GM12878 (cell line): ENCODE measurements around the gene ELAPOR1. TPM values are rescaled to one million over a fixed set of nuclear protein-coding genes. Genes with fewer than 3 reads are reported as not detected.
A peak's percentile ranks its signal among the peaks of the same experiment; 100 is the strongest.

Source experiments
- ATAC-seq: fragments of 200-7000 bp; cut with Tn5 transposase; 3 replicates; pipeline ENCODE4 v1.9.1; 2020; ENCODE audit warnings: mild to moderate bottlenecking, moderate library complexity
- BruUV-seq: library from RNA; stranded (reverse); fragments of 400-500 nt; replicated peaks from 2 replicates; lab custom pipeline; 2021; lab: Mats Ljungman, UMichigan
- CTCF ChIA-PET: fragments of 300-600 bp; sonication (Branson Sonifier 250); formaldehyde crosslinking; extraction: SDS; loops from one replicate; lab custom pipeline; 2021; ENCODE audit warnings: inconsistent platforms; lab: Yijun Ruan, JAX
- POLR2A ChIA-PET: fragments of 350-600 bp; formaldehyde crosslinking; extraction: SDS; loops from one replicate; lab custom pipeline; 2021; ENCODE audit warnings: inconsistent platforms; lab: Charles Lee
- RAD21 ChIA-PET: fragments of 300-600 bp; sonication (Branson Sonifier 250); formaldehyde crosslinking; loops from one replicate; lab custom pipeline; 2023; ENCODE audit warnings: antibody characterized with exemption; ENCODE audit not compliant: unreplicated experiment; lab: Charles Lee
- SMC1A ChIA-PET: fragments of 300-600 bp; sonication (Branson Sonifier 250); formaldehyde crosslinking; loops from one replicate; lab custom pipeline; 2023; ENCODE audit not compliant: unreplicated experiment, uncharacterized antibody; lab: Charles Lee
- DNase-seq: peaks from one replicate; pipeline ENCODE4 v3.0.0-alpha.2; 2011; ENCODE audit warnings: low read depth, low spot score
- FAIRE-seq: peaks from 3 replicates; lab custom pipeline; 2011; peaks lifted over from hg19 to GRCh38; lab: Jason Lieb, UNC
- H2AFZ ChIP-seq: 2 replicates; pipeline ENCODE4 v1.6.0; 2011; ENCODE audit warnings: low read depth, low read length, control low read depth; ENCODE audit not compliant: control insufficient read depth
- H3K27ac ChIP-seq: 2 replicates; pipeline ENCODE4 v1.5.1; 2011; ENCODE audit warnings: control low read depth; ENCODE audit not compliant: control insufficient read depth, insufficient read depth
- H3K27me3 ChIP-seq, 2 experiments: replicated peaks in 1 of 2; 2 replicates each; pipeline versions ENCODE4 v1.6.0 to v1.6.1; 2011; ENCODE audit warnings: low read length in 1 of 2; ENCODE audit not compliant: control insufficient read depth in 2 of 2, insufficient read depth in 2 of 2
- H3K36me3 ChIP-seq, 2 experiments: 2 replicates each; pipeline ENCODE4 v1.5.1; 2011; ENCODE audit warnings: low read length in 1 of 2; ENCODE audit not compliant: control insufficient read depth in 2 of 2, insufficient read depth in 2 of 2
- H3K4me1 ChIP-seq: 2 replicates; pipeline ENCODE4 v1.6.1; 2011; ENCODE audit warnings: mild to moderate bottlenecking, low read length, moderate library complexity, mixed read lengths; ENCODE audit not compliant: control insufficient read depth, insufficient read depth
- H3K4me2 ChIP-seq: 2 replicates; pipeline ENCODE4 v1.6.0; 2011; ENCODE audit warnings: control low read depth; ENCODE audit not compliant: control insufficient read depth, insufficient read depth
- H3K4me3 ChIP-seq: fragments of 200-600 bp; sonication (generic); 2 replicates; pipeline ENCODE4 v1.5.1; 2016
- H3K79me2 ChIP-seq: 2 replicates; pipeline ENCODE4 v1.6.0; 2011; ENCODE audit warnings: low read length; ENCODE audit not compliant: control insufficient read depth, insufficient read depth
- H3K9ac ChIP-seq: 2 replicates; pipeline ENCODE4 v1.8.0; 2011; ENCODE audit warnings: low read length, control low read depth, mixed read lengths; ENCODE audit not compliant: control insufficient read depth, insufficient read depth
- H3K9me3 ChIP-seq: replicated peaks from 3 replicates; pipeline ENCODE4 v1.5.1; 2011; ENCODE audit warnings: mild to moderate bottlenecking, low read length; ENCODE audit not compliant: control insufficient read depth, insufficient read depth
- H4K20me1 ChIP-seq: 2 replicates; pipeline ENCODE4 v1.6.0; 2011; ENCODE audit not compliant: control insufficient read depth, insufficient read depth
- E4F1 ChIP-seq: fragments of 450-650 bp; IDR thresholded peaks from 2 replicates; pipeline ENCODE4 v1.6.1; 2018; ENCODE audit warnings: borderline replicate concordance, mild to moderate bottlenecking; ENCODE audit not compliant: partially characterized antibody
- ELK1 ChIP-seq: IDR thresholded peaks from 2 replicates; pipeline ENCODE4 v1.6.1; 2012; ENCODE audit warnings: low read depth, low read length, improper control_type of control experiment
- NR2C1 ChIP-seq: fragments of 450-650 bp; IDR thresholded peaks from 2 replicates; pipeline ENCODE4 v1.6.1; 2017; ENCODE audit warnings: antibody characterized with exemption, mild to moderate bottlenecking, moderate library complexity
- PAX8 ChIP-seq: fragments of 450-650 bp; IDR thresholded peaks from 2 replicates; pipeline ENCODE4 v1.6.1; 2017; ENCODE audit warnings: mild to moderate bottlenecking, moderate library complexity
- RAD21 ChIP-seq: IDR thresholded peaks from 2 replicates; pipeline ENCODE4 v1.6.1; 2011; ENCODE audit warnings: mild to moderate bottlenecking, low read depth, low read length, moderate library complexity; ENCODE audit not compliant: insufficient read depth
- RAD51 ChIP-seq: fragments of 450-650 bp; IDR thresholded peaks from 2 replicates; pipeline ENCODE4 v1.6.1; 2016; ENCODE audit warnings: moderate library complexity, mild to moderate bottlenecking, inconsistent platforms
- RBBP5 ChIP-seq: fragments of 200-600 bp; sonication (generic); conservative IDR thresholded peaks from 2 replicates; pipeline ENCODE4 v1.6.1; 2016
- RELB ChIP-seq: fragments of 450-650 bp; IDR thresholded peaks from 2 replicates; pipeline ENCODE4 v1.6.1; 2017; ENCODE audit warnings: low read depth, mild to moderate bottlenecking, moderate library complexity
- SIX5 ChIP-seq: IDR thresholded peaks from 2 replicates; pipeline ENCODE4 v1.6.1; 2011; ENCODE audit warnings: mild to moderate bottlenecking, low read depth, low read length, moderate library complexity; ENCODE audit not compliant: severe bottlenecking
- SMC3 ChIP-seq: IDR thresholded peaks from 2 replicates; pipeline ENCODE4 v1.6.1; 2011; ENCODE audit warnings: low read length, improper control_type of control experiment, borderline replicate concordance
- ZNF207 ChIP-seq: fragments of 450-650 bp; IDR thresholded peaks from 2 replicates; pipeline ENCODE4 v1.6.1; 2014; ENCODE audit warnings: antibody characterized with exemption, mild to moderate bottlenecking, borderline replicate concordance
- WGBS: methylation state at CpG from one replicate; pipeline ENCODE4 v1.1.6; 2016; ENCODE audit warnings: low lambda C conversion rate; ENCODE audit not compliant: insufficient replicate concordance, insufficient coverage; ENCODE audit errors: missing lambda C conversion rate; 5-methylcytosine and 5-hydroxymethylcytosine counted together
- in situ Hi-C: fragments of 300-500 bp; cut with MboI; formaldehyde crosslinking; loops from 9 replicates; pipeline ENCODE4 v1.14.3; 2018; ENCODE audit warnings: mixed read lengths
- intact Hi-C: fragments of 100-400 bp; cut with micrococcal nuclease; formaldehyde crosslinking; loops from one replicate; pipeline ENCODE4 v1.14.2; 2022; ENCODE audit not compliant: unreplicated experiment
- polyA plus RNA-seq, 11 experiments: library from polyadenylated mRNA; depleted of rRNA in 4 of 11; unstranded in 6 of 11; stranded (reverse) in 5 of 11; fragments of >200 nt; fragmentation: Nextera tagmentation in 4 of 11; fragmentation: Illumina TruSeq in 1 of 11; extraction: Ambion mirVana in 4 of 11; extraction: Trizol in 1 of 11; gene quantifications; 1 replicate in 1 of 11; 2 replicates in 10 of 11; pipeline versions ENCODE4 v1.2.1 to v1.2.3, GENCODE V29; 2011 to 2016; ENCODE audit warnings: inconsistent platforms in 2 of 11, missing spikeins in 2 of 11, low read depth in 1 of 11
- total RNA-seq, 4 experiments: library from RNA; depleted of rRNA in 3 of 4; stranded (reverse); fragments of >200 nt in 3 of 4; fragmentation: Illumina TruSeq in 1 of 4; extraction: Trizol in 1 of 4; gene quantifications; 2 replicates each; pipeline versions ENCODE4 v1.2.1 to v1.2.3, GENCODE V29; 2013 to 2021
- TF ChIP-seq, protein P1 (sequence below): fragments of 450-650 bp; IDR thresholded peaks from 2 replicates; pipeline ENCODE4 v1.6.1; 2014; ENCODE audit warnings: mild to moderate bottlenecking

Gene ELAPOR1
- total and polyA plus RNA-seq, 10 of the 15 experiments (the other 5 are each of a cell fraction or from before 2014, with no cell fraction given), result 0.04 to 2.1 (median 0.19) TPM; not detected in 2

DNA sequence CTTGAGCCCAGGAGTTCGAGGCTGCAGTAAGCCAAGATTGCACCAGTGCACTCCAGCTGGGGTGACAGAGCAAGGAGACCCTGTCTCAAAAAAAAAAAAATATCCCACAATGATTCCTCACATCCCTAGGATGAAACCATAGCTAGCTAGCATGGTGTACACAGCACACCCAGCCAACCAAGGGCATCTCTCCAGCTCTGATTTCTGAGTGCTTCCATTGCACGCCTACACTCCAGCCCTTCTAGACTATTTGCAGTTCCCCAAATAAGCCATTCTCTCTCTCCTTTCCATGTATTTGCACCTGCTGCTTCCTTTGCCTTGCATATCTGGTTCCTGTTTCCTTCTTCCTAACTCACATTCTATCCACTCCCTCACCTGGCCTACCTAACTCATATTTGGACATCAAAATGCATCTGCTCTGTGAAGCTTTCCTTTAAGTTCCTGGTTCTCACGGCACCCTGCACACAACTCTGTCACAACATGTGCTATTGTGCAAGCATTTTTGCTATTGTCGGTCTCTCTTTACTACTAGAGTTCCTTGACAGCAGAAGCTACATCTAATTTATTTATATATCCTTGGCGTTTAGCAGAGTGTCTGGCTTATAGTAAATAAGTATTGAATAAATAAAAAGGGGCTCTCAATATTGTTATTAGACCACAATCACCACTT, 2.4 kb upstream of the ELAPOR1 start (continued):
- no peak for TF ChIP-seq ELK1
- TF ChIP-seq SIX5, result no peak
- no peak for TF ChIP-seq E4F1
- TF ChIP-seq NR2C1, result no peak
- no peak for TF ChIP-seq RBBP5
- no peak for TF ChIP-seq RAD21
- TF ChIP-seq, all 136 proteins: peak for 0

DNA sequence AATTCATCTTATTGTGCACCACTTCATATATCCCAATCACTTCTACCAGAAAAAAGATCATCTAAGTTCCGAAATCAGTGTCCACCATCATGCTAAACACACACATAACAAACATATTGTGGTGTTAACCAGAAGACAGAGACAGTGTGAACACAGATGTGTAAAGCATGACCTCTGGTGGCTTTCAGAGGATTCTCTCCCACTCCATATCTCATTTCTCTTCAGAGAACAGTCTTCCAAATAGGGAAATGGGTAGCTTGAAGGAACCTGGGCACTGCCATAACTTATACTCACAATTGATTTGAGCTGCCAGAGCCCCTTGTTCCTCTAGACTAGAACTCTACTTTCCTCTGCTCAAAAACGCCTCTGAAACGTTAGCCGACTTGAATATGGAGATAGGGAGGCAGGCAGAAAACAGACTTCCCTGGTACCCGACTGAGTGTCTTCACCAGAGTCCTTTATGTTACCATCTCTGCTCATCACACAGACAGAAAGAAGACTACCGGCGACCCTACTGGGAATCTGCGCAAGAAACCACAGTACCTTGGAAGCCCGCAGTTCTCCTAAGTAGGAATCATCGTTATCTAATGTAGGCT, 1.8 kb upstream of the ELAPOR1 start:
- BruUV-seq, result no TSS peak
- no peaks in the 10 kb centered on the region for H3K79me2 ChIP-seq
- peaks cover 15% of the 10 kb centered on the region for H3K4me1 ChIP-seq
- peak overlapping the region; percentile 83 for H2AFZ ChIP-seq
- no peaks in the 10 kb centered on the region for H3K9me3 ChIP-seq
- ChIA-PET SMC1A (interaction anchor here (0.7 to 4.6 kb wide), 9 partner anchors 9 to 283 kb away, joined by 3 to 33 read pairs (median 4); partner anchors contain the start of gene WDR47), CTCF (interaction anchor here (0.6 to 8.3 kb wide), 32 partner anchors 10 to 421 kb away, joined by 3 to 57 read pairs (median 4); partner anchors contain the start of genes PRPF38B and TMEM167B), RAD21 (interaction anchor here (0.8 to 2.6 kb wide), 9 partner anchors 12 to 286 kb away, joined by 3 to 11 read pairs (median 4); partner anchors contain the start of genes TAF13 and TMEM167B), POLR2A (interaction anchor here (1.9 to 3.7 kb wide), 2 partner anchors 9 to 12 kb away, joined by 4 to 25 read pairs; no protein-coding TSS in a partner anchor)
- 34% methylated on average over 10 of the region's 10 CpGs for WGBS
- no peak overlapping the region for H3K9ac ChIP-seq
- H3K27me3 ChIP-seq, result peaks cover 8 to 11% of the 10 kb centered on the region in 2 experiments
- peak; percentile 92 for FAIRE-seq
- intact Hi-C loops (loop anchor here (1.0 to 10.0 kb wide), 9 partner anchors 12 to 284 kb away; partner anchors contain the start of genes CLCC1, SORT1 and WDR47), in situ Hi-C loops (no loop called here)
- H3K4me2 ChIP-seq, result peak overlapping the region; percentile 86
- no peaks in the 10 kb centered on the region for H4K20me1 ChIP-seq
- H3K27ac ChIP-seq, result no peak overlapping the region
- H3K36me3 ChIP-seq, result no peaks in the 10 kb centered on the region
- H3K4me3 ChIP-seq, result peak overlapping the region; percentile 45; the same call in 1 of the 2 replicates
- no peak for DNase-seq
- ATAC-seq, result peak; percentile 72
- TF ChIP-seq, protein P1, sequence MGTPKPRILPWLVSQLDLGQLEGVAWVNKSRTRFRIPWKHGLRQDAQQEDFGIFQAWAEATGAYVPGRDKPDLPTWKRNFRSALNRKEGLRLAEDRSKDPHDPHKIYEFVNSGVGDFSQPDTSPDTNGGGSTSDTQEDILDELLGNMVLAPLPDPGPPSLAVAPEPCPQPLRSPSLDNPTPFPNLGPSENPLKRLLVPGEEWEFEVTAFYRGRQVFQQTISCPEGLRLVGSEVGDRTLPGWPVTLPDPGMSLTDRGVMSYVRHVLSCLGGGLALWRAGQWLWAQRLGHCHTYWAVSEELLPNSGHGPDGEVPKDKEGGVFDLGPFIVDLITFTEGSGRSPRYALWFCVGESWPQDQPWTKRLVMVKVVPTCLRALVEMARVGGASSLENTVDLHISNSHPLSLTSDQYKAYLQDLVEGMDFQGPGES, result no peak
- TF ChIP-seq ZNF207 (no peak), PAX8 (no peak), SMC3 (peak; percentile 48; the same call in 1 of the 2 replicates), RELB (no peak), RAD51 (no peak)
